HepG2 (cell line): ENCODE data around the gene NKD1. TPM values are rescaled to one million over a fixed set of nuclear protein-coding genes. Genes with fewer than 3 reads are reported as not detected.
A peak's percentile ranks its signal among the peaks of the same experiment; 100 is the strongest.

Experiments
- AKNA ChIP-seq: sonication (generic); formaldehyde crosslinking; IDR thresholded peaks from 2 replicates; pipeline ENCODE4 v1.4.0; 2020; ENCODE audit warnings: missing genetic modification reagents, borderline replicate concordance
- CENPX ChIP-seq: sonication (generic); formaldehyde crosslinking; IDR thresholded peaks from 2 replicates; pipeline ENCODE4 v1.9.0; 2021; ENCODE audit warnings: mild to moderate bottlenecking, missing genetic modification reagents, moderate library complexity
- CHCHD3 ChIP-seq: sonication (generic); formaldehyde crosslinking; IDR thresholded peaks from 2 replicates; pipeline ENCODE4 v1.8.0; 2022; ENCODE audit warnings: mild to moderate bottlenecking, missing genetic modification reagents, moderate library complexity
- KIAA2018 ChIP-seq: sonication (generic); formaldehyde crosslinking; IDR thresholded peaks from 2 replicates; pipeline ENCODE4 v1.5.0; 2020; ENCODE audit warnings: mild to moderate bottlenecking, missing genetic modification reagents, borderline replicate concordance
- LRRFIP1 ChIP-seq: sonication (generic); formaldehyde crosslinking; conservative IDR thresholded peaks from 2 replicates; pipeline ENCODE4 v1.4.0; 2020; ENCODE audit warnings: missing genetic modification reagents
- PAWR ChIP-seq: sonication (generic); formaldehyde crosslinking; IDR thresholded peaks from 2 replicates; pipeline ENCODE4 v1.4.0; 2020; ENCODE audit warnings: missing genetic modification reagents, mild to moderate bottlenecking, borderline replicate concordance
- PCBP1 ChIP-seq: fragments of 200-400 bp; formaldehyde crosslinking; IDR thresholded peaks from 2 replicates; pipeline ENCODE4 v1.6.1; 2017; ENCODE audit warnings: mild to moderate bottlenecking, low read depth, low read length, borderline replicate concordance
- TIGD3 ChIP-seq: sonication (generic); formaldehyde crosslinking; IDR thresholded peaks from 2 replicates; pipeline ENCODE4 v1.5.1; 2020; ENCODE audit warnings: mild to moderate bottlenecking, missing genetic modification reagents, borderline replicate concordance
- ZMAT3 ChIP-seq: sonication (generic); formaldehyde crosslinking; conservative IDR thresholded peaks from 2 replicates; pipeline ENCODE4 v1.7.0; 2021; ENCODE audit warnings: missing genetic modification reagents
- ZNF788 ChIP-seq: sonication (generic); formaldehyde crosslinking; IDR thresholded peaks from 2 replicates; pipeline ENCODE4 v1.5.0; 2020; ENCODE audit warnings: mild to moderate bottlenecking, missing genetic modification reagents, borderline replicate concordance
- polyA plus RNA-seq, 8 experiments: library from polyadenylated mRNA; depleted of rRNA in 3 of 8; stranded (reverse) in 7 of 8; unstranded in 1 of 8; fragments of >200 nt; fragmentation: Illumina TruSeq in 4 of 8; extraction: Trizol in 4 of 8; gene quantifications; 2 replicates each; pipeline versions ENCODE4 v1.2.1 to v1.2.3, GENCODE V29; 2011 to 2016; ENCODE audit warnings: low read depth in 4 of 8, missing spikeins in 1 of 8, mixed read lengths in 1 of 8; ENCODE audit not compliant: insufficient read depth in 1 of 8
- total RNA-seq, 5 experiments: library from RNA; depleted of rRNA; stranded (reverse); fragments of >200 nt; fragmentation: Illumina TruSeq; extraction: Trizol; gene quantifications; 2 replicates each; pipeline ENCODE4 v1.2.3, GENCODE V29; 2016; ENCODE audit warnings: low read depth in 1 of 5

Gene NKD1
- total and polyA plus RNA-seq, 2 of the 13 experiments (the other 11 are each of a cell fraction or from before 2014, with no cell fraction given) = 70.4 to 121 TPM

GRCh38 chr16:50520451-50521245 is 27.5 kb upstream of the NKD1 start (continued):
- no peak for TF ChIP-seq KIAA2018 (CRISPR knock-in tag)
- no peak for TF ChIP-seq PCBP1
- no peak for TF ChIP-seq TIGD3 (CRISPR knock-in tag)
- TF ChIP-seq ZMAT3 (CRISPR knock-in tag) = peak; percentile 91
- no peak for TF ChIP-seq CHCHD3 (CRISPR knock-in tag)
- TF ChIP-seq AKNA (CRISPR knock-in tag) = no peak
- no peak for TF ChIP-seq PAWR (CRISPR knock-in tag)
- peak; percentile 88; the same call in 1 of the 2 replicates for TF ChIP-seq ZNF788 (CRISPR knock-in tag)
- no peak for TF ChIP-seq LRRFIP1 (CRISPR knock-in tag)
- TF ChIP-seq CENPX = no peak
